HG02884 (cell line): ENCODE measurements around the gene ACTA1.
A peak's percentile ranks its signal among the peaks of the same experiment; 100 is the strongest.
"Not testable (repeated sequence)": the region's sequence is repeated elsewhere in the genome, so short reads cannot be mapped to it uniquely, and the experiment has no call there.

Source experiments
- ATAC-seq: cut with Tn5 transposase; IDR thresholded peaks from one replicate; pipeline ENCODE4 v1.9.1; 2021; ENCODE audit warnings: mild to moderate bottlenecking, moderate library complexity; ENCODE audit not compliant: unreplicated experiment

ACTA1 gene

DNA sequence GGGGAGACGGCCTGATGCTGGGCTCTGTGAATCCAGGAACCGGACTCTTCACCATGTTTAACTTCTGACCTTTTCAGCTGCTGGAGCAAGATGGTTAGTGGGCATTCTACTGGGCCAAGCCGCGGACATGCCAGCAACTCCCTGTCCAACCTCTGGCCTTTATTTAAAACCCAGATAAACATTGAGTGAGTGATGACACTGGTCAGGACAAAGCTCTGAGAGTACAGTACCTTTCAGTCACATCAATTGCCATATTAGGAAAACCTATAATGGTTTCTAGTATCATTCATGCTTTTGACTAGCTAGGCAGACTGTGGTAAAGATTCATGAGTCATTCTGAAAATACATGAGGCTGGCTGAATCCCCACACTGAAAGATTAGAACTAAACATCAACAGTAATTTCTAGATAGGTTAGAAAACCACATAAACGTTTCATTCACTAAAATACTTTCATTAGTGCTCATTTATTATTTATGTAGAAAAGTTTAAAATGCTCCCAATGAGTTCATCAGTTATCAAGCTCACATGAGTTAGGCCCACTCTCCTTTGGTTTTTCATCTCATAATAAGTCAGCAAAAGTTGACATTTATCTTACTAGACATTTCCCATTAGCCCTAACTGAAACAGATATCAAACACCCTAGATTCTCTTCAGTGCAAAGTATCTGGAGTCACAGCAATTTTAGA lies 7.1 kb upstream of the ACTA1 start:
- ATAC-seq, result peak; percentile 98

DNA sequence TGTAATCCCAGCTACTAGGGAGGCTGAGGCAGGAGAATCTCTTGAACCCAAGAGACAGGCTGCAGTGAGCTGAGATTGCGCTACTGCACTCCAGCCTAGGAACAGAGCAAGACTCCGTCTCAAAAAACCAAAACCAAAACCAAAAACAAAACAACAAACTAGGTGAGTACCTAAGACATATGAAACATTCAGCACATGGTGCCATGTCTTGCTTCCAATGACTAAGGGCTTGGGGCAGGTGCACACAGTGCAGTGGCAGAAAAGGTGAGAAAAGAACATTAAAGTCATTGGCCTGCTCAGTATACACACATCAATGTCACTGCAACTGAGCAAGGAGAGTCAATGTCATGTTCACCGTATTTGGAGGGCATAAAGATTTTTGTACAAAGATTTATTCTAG lies 4.1 kb upstream of the ACTA1 start:
- ATAC-seq, result no peak

- no peak for ATAC-seq
Observed at GRCh38 chr1:229437443-229437842, 3.5 kb upstream of the ACTA1 start.

DNA sequence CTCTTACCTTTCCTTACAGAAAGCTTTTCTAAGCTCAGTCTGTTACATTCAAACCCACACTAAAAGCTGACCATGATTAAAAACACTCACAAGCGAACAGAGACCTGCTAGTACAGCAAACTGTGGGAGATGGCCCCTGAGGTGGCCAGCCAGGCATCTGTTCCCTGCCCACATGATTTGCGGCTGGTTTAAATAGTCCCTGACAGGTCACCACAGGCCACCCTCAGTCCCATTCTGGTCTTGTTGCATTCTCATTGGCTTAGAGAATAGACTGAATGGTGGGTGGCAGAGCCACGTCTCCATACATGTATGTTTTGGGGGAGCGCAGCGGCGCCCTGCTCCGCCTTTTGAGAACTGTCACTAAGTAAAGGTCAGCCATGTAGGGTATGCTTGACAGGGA lies 2.3 kb upstream of the ACTA1 start:
- no peak for ATAC-seq

DNA sequence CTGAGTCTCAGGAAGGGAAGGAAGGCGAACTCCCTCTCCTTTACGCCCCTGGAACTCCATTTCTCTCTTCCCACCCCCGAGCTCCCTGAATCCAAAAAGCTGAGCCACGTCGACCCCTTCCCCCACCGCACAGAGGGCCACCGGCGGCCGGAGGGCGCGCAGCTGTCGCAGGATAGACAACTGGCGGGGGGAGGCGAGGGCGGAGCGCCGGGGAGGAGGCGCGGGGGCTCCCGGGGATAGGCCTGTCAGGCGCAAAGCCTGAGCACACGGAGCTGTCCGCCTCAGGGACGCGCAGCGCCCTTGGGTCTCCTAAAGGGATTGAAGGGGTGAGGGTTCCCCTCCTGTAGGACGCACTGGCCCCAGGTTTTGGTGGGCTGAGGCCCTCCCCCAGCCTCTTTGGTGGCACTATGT lies 752 bp upstream of the ACTA1 start:
- ATAC-seq, result no peak

- ATAC-seq, result no peak
Observed at GRCh38 chr1:229433364-229434004, 410 bp downstream of the ACTA1 start.

GRCh38 chr1:229432905-229433304 lies 989 bp downstream of the ACTA1 start:
- ATAC-seq, result no peak

DNA sequence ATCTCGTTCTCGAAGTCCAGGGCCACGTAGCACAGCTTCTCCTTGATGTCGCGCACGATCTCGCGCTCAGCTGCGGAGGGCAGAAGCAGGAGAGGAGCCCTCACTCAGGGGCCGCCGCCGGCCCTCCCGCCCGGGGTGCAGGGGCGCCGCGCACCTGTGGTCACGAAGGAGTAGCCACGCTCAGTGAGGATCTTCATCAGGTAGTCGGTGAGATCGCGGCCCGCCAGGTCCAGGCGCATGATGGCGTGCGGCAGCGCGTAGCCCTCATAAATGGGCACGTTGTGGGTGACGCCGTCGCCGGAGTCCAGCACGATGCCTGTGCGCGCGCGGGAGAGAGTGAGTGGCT lies 1.8 kb downstream of the ACTA1 start:
- no peak for ATAC-seq

- ATAC-seq, result no peak
Observed at GRCh38 chr1:229431284-229432115, 2.4 kb downstream of the ACTA1 start.

- no peak for ATAC-seq
Observed at GRCh38 chr1:229430761-229431283, 3.1 kb downstream of the ACTA1 start.

- no peak for ATAC-seq
Observed at GRCh38 chr1:229428256-229428655, 5.6 kb downstream of the ACTA1 start.

- no peak for ATAC-seq
Observed at GRCh38 chr1:229427572-229427971, 6.3 kb downstream of the ACTA1 start.

- ATAC-seq, result no peak
Observed at GRCh38 chr1:229425564-229426159, 8.2 kb downstream of the ACTA1 start.

- no peak for ATAC-seq
Observed at GRCh38 chr1:229420765-229421164, 13.1 kb downstream of the ACTA1 start.

GRCh38 chr1:229420224-229420623 lies 13.7 kb downstream of the ACTA1 start:
- no peak for ATAC-seq

GRCh38 chr1:229418586-229418985 lies 15.3 kb downstream of the ACTA1 start:
- ATAC-seq, result not testable (repeated sequence)

DNA sequence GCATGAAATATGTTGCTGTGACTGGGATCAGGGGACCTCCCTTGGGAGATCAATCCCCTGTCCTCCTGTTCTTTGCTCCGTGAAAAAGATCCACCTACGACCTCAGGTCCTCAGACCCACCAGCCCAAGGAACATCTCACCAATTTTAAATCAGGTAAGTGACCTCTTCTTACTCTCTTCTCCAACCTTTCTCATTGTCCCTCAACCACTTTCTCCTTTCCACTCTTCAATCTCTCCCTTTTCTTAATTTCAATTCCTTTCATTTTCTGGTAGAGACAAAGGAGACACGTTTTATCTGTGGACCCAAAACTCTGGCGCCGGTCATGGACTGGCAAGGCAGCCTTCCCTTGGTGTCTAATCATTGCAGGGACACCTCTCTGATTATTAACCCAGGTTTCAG lies 21.1 kb downstream of the ACTA1 start:
- not testable (repeated sequence) for ATAC-seq

- no peak for ATAC-seq
Observed at GRCh38 chr1:229412056-229412455, 21.8 kb downstream of the ACTA1 start.

- ATAC-seq, result no peak
Observed at GRCh38 chr1:229411434-229412055, 22.3 kb downstream of the ACTA1 start.

GRCh38 chr1:229410692-229411433 lies 23.0 kb downstream of the ACTA1 start:
- ATAC-seq, result no peak
